COLO668 (cell line): ENCODE results near the gene ME1.
"Not testable (repeated sequence)": the region's sequence is repeated elsewhere in the genome, so short reads cannot be mapped to it uniquely, and the experiment has no call there.

Experiments
- DNase-seq: peaks from one replicate; lab custom pipeline; 2025; ENCODE audit not compliant: unreplicated experiment; lab: John Stamatoyannopoulos, UW

ME1 gene

GRCh38 chr6:83260577-83260976, 170.3 kb downstream of the ME1 start:
- no peak for DNase-seq

GRCh38 chr6:83258517-83258916, 172.3 kb downstream of the ME1 start:
- DNase-seq: no peak

GRCh38 chr6:83257791-83258190, 173.1 kb downstream of the ME1 start:
- DNase-seq: no peak

GRCh38 chr6:83256719-83257118, 174.1 kb downstream of the ME1 start:
- not testable (repeated sequence) for DNase-seq

- DNase-seq: no peak
These were observed 178.1 kb downstream of the ME1 start for GRCh38 chr6:83252719-83253118.

GRCh38 chr6:83250235-83250634, 180.6 kb downstream of the ME1 start:
- DNase-seq: no peak

- DNase-seq: no peak
These were observed 183.4 kb downstream of the ME1 start for GRCh38 chr6:83247471-83247870.

GRCh38 chr6:83231146-83231545, 199.7 kb downstream of the ME1 start:
- no peak for DNase-seq

- DNase-seq: no peak
These were observed 204.3 kb downstream of the ME1 start for GRCh38 chr6:83226517-83226916.

- DNase-seq: no peak
These were observed 208.9 kb downstream of the ME1 start for GRCh38 chr6:83221889-83222479.

GRCh38 chr6:83221276-83221675, 209.6 kb downstream of the ME1 start:
- no peak for DNase-seq

GRCh38 chr6:83220121-83220520, 210.7 kb downstream of the ME1 start:
- DNase-seq: no peak

- no peak for DNase-seq
These were observed 212.2 kb downstream of the ME1 start for GRCh38 chr6:83218646-83219045.

GRCh38 chr6:83216806-83217205, 214.0 kb downstream of the ME1 start:
- DNase-seq: no peak

- DNase-seq: peak; percentile 23
These were observed 215.5 kb downstream of the ME1 start for GRCh38 chr6:83215131-83216047.

GRCh38 chr6:83202031-83202430, 228.8 kb downstream of the ME1 start:
- no peak for DNase-seq

GRCh38 chr6:83199863-83200225, 231.0 kb downstream of the ME1 start:
- DNase-seq: no peak

- DNase-seq: no peak
These were observed 231.5 kb downstream of the ME1 start for GRCh38 chr6:83199173-83199862.

- no peak for DNase-seq
These were observed 232.2 kb downstream of the ME1 start for GRCh38 chr6:83198486-83199172.

- DNase-seq: peak; percentile 61
These were observed 236.9 kb downstream of the ME1 start for GRCh38 chr6:83193747-83194566.
